Stimulated activated CD4-positive, alpha-beta T cell treated with anti-CD3 and anti-CD28 coated beads, Interleukin-12 subunit alpha, Interleukin-12 subunit beta, amount 100 ng/mL, for 4 hours (primary cell): Measurements from ENCODE around the gene TMCC3.

ENCODE experiments used
- DNase-seq: peaks from one replicate; pipeline ENCODE4 v3.0.0-alpha.2; 2020

TMCC3 gene

GRCh38 chr12:94671917-94672316 lies 21.6 kb upstream of the TMCC3 start:
- DNase-seq: no peak

DNA sequence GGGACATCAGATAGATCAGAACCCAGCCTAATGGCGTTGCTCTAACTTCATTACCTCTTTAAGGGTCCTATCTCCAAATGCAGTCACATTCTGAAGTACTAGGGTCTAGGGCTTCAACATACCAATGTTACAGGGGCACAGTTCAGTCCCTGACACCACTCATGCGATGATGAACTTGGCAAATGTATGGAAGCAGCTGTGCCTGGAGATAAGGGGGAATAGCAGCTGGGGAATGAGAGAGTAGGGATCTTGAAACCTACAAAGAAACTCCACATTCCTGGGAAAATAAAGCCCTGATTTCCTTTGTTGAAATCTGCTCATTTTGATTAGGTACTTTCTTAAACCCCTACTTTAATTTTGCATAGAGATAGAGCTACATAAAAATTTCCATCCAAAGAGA lies 20.5 kb upstream of the TMCC3 start:
- DNase-seq: no peak

- no peak for DNase-seq
Measured at GRCh38 chr12:94670075-94670474, 19.7 kb upstream of the TMCC3 start.

- no peak for DNase-seq
Measured at GRCh38 chr12:94667031-94667540, 16.7 kb upstream of the TMCC3 start.

GRCh38 chr12:94666158-94666557 lies 15.8 kb upstream of the TMCC3 start:
- no peak for DNase-seq

GRCh38 chr12:94663702-94664101 lies 13.3 kb upstream of the TMCC3 start:
- no peak for DNase-seq

- DNase-seq: no peak
Measured at GRCh38 chr12:94663071-94663470, 12.7 kb upstream of the TMCC3 start.

- DNase-seq: no peak
Measured at GRCh38 chr12:94660436-94660835, 10.1 kb upstream of the TMCC3 start.

- no peak for DNase-seq
Measured at GRCh38 chr12:94659346-94659930, 9.1 kb upstream of the TMCC3 start.

- DNase-seq: no peak
Measured at GRCh38 chr12:94658931-94659330, 8.6 kb upstream of the TMCC3 start.

DNA sequence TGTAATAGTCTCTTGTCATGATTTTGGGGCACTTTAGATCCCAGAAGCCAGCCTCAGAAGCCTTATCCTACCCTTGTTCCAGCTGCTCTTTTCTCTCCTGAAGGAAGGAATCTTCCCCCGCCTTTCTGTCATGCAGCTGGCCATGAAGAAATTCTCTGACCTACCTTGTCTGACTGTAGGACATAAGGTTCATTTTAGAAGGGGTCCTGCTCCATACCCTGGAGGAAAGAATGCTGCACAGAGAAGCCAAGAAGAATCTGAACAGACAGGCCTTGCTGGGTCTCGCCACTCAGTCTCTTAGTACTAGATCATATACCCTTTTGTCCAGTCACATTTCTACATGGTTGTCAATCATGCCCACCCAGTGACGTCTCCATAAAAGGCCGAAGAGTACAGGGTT lies 6.2 kb upstream of the TMCC3 start:
- DNase-seq: no peak

DNA sequence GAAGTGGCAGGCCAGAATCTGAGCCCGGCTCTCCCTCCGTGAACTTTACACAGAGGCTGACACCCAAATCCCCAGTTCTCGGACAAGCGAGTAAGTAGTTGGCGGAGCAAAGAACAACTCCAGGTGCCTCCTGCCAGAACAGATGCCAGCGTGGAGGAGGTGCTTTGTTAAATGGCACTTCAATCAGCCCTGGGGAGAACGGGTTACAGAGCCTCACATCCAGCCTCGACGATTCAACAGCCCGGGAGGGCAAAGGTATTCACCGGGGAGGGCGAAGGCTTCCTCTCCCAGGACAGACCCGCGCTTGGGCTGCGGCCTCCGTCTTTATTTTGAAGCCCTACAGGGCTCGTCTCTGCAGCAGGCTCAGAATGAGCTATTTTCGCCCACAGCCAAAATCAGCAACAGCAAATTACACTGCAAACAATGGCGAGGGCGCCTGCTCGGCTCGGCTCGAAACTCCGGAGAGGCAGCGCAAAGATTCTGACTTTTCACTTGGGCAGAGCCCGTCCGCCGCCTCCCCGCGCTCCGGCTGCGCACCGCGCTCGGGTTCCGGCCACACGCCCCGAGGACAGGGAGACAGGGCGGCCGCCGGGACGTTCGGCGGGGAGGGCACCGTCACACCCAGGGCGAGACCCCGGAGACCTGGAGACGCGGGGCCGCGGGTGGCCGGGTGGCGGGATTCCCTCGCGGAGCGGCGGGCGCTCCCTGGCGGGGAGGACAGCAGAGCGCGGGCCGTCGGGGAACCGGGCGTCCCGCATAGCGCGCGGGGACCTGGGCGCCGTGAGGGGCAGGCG lies 811 bp downstream of the TMCC3 start:
- peak; percentile 24 for DNase-seq

- DNase-seq: no peak
Measured at GRCh38 chr12:94648578-94648977, 1.8 kb downstream of the TMCC3 start.

DNA sequence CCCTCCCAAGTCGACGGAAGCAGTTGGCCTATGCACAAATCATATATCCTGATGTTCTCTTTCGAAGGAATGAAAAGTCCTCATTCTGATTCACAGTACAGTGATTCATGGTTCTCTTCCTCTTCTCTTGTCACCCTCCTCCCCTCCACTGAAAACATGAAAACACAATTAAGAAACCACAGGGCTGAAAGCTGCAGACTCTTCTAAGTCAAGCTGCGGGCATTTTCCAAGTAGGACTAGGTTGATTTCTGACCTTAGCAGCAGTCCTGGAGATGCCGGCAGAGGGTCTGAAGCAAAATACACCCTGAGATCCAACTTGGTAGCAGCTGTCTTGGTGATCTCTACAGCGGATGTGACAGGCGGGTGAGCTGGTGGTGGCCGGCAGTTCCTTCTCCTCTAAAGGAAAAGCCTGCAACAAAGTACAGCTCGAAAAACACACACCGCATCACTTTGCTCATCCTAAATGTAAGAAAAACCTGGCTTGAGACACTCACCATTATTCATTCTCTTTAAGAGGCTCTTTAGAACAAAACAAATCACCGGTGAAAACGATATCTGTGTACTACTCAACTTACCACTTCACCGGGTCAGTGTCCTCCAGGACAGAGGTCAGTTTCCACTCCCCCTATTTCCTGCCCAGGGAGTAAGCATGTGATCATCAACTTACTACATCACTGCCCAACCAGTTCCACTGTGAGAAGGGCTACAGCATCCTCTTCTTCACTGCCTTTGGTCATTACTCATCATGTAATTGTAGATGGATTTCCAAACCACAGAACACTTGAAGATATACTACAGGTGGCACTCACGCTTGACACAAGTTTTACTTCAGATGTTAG lies 6.0 kb downstream of the TMCC3 start:
- no peak for DNase-seq

GRCh38 chr12:94643606-94644005 lies 6.8 kb downstream of the TMCC3 start:
- no peak for DNase-seq

DNA sequence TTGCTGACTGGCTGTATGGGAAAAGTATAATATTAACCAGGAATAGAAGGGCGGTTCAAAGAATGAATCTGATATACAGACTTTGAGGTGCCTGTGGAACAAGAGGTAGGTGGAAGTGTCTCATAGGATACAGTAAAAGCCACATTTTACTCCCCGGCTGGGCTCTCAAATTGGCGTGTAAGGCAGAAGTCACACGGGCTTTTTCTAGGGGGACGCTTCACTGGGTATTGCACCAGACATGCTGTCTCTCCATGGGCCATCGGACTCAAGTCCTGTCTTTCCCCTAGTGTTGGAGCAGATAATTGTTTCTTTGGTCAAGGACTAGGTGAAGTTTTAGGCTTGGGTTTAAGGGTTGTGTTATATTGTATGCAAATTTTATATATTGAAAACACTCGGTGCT lies 9.1 kb downstream of the TMCC3 start:
- no peak for DNase-seq

GRCh38 chr12:94640134-94640928 lies 10.0 kb downstream of the TMCC3 start:
- no peak for DNase-seq

DNA sequence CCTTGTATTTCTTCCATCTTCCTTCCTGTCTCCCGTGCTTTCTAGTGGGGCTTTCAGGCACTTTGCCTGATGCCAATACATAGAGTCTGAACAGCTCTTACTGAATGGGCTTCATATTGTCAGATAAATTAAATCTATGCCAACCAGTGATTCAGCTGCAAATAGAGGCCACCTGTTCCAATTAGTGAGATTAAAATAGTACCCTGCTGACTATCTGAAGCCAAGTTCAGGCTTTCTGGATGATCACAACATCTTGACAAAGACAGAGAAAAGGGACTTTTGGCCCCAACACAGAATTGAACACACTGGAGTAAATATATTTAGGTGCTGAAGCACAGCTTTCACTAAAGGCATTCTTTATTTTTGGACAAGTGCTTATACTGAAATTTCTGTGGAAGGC lies 11.8 kb downstream of the TMCC3 start:
- DNase-seq: no peak

GRCh38 chr12:94637390-94638113 lies 12.8 kb downstream of the TMCC3 start:
- no peak for DNase-seq

GRCh38 chr12:94636462-94637085 lies 13.8 kb downstream of the TMCC3 start:
- DNase-seq: no peak

- DNase-seq: no peak
Measured at GRCh38 chr12:94634717-94635116, 15.6 kb downstream of the TMCC3 start.

DNA sequence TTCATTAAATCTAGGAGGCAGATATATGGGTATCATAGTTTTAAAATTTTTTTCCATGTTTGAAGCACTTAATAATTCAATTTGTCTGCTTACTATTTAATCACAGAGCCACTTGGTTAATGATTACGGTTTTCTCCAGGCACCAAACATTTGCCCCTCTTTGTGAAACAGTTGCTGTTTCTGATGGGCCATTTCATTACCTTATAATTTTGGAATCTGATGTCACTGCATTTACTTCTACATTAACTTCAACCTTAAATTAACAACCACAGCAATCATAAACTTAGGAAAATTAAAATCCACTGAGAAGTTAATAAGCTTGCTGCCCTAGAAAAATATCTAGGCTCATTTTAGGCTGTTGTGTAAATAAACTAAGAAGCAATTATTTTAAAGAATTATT lies 17.0 kb downstream of the TMCC3 start:
- DNase-seq: no peak
